Activated T-cell treated with anti-CD3 and anti-CD28 coated beads, Interleukin-2, amount 50 U/mL, for 72 hours (primary cell): Measurements from ENCODE around the gene FAM186B. TPM values are rescaled to one million over a fixed set of nuclear protein-coding genes. Genes with fewer than 3 reads are reported as not detected.

ENCODE experiments used
- ATAC-seq, 2 donors: fragments of 150-1000 bp; cut with Tn5 transposase; replicated peaks in 1 of 2; 2 replicates each; pipeline ENCODE4 v1.10.0; 2021; ENCODE audit warnings: moderate library complexity in 2 of 2, mild to moderate bottlenecking in 1 of 2
- DNase-seq, 2 donors: peaks; one replicate each; pipeline ENCODE4 v3.0.0; 2021 to 2022; ENCODE audit warnings: mixed read lengths in 1 of 2
- H3K27ac Mint-ChIP-seq: one replicate; pipeline ENCODE4 v1.8.0; 2022; ENCODE audit warnings: mild to moderate bottlenecking, moderate library complexity, mixed read lengths
- H3K27me3 Mint-ChIP-seq: one replicate; pipeline ENCODE4 v1.8.0; 2022; ENCODE audit warnings: low read depth, mixed read lengths
- H3K36me3 Mint-ChIP-seq, 2 donors: one replicate each; pipeline ENCODE4 v1.8.0; 2022; ENCODE audit warnings: mixed read lengths in 2 of 2, mild to moderate bottlenecking in 1 of 2; ENCODE audit not compliant: insufficient read depth in 2 of 2
- H3K4me1 Mint-ChIP-seq: one replicate; pipeline ENCODE4 v1.8.0; 2022; ENCODE audit warnings: low read depth, mixed read lengths
- H3K4me3 Mint-ChIP-seq, 2 donors: one replicate each; pipeline ENCODE4 v1.8.0; 2022; ENCODE audit warnings: mild to moderate bottlenecking in 2 of 2, mixed read lengths in 2 of 2, moderate library complexity in 2 of 2
- H3K9me3 Mint-ChIP-seq, 2 donors: one replicate each; pipeline ENCODE4 v1.8.0; 2022; ENCODE audit warnings: mixed read lengths in 2 of 2
- total RNA-seq, 2 donors: library from RNA; stranded (reverse); gene quantifications; one replicate each; pipeline ENCODE4 v1.2.3, GENCODE V29; 2022

Gene FAM186B
- total RNA-seq, 2 donors from 2014 or later = 0.74 to 0.82 TPM

DNA sequence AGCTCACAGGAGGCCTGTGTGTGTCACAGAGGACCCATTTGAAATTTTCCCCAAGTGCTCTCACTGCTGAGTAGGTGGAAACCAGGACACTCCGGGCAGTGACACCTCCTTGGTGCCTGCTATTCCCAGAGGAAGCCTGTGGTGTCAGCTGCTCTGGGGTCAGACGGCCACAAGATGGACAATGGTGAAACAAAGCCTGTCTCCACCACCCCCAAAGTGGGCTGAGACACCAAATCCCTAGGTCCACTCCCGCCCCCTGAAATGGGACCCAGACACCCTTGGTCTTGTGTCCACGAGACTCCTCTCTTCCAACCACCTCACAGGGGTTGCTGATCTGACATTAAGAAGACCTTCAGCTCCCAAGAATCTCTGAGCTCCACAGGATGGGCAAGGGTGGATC lies 59.6 kb downstream of the FAM186B start:
- Mint-ChIP-seq H3K9me3 (no peaks in the 10 kb centered on the region), H3K36me3 (no peaks in the 10 kb centered on the region), H3K4me1 (peaks cover 11% of the 10 kb centered on the region), H3K4me3 (no peak overlapping the region), H3K27ac (no peak overlapping the region), H3K27me3 (peaks cover 20% of the 10 kb centered on the region)
- DNase-seq = no peak
- no peak for ATAC-seq

DNA sequence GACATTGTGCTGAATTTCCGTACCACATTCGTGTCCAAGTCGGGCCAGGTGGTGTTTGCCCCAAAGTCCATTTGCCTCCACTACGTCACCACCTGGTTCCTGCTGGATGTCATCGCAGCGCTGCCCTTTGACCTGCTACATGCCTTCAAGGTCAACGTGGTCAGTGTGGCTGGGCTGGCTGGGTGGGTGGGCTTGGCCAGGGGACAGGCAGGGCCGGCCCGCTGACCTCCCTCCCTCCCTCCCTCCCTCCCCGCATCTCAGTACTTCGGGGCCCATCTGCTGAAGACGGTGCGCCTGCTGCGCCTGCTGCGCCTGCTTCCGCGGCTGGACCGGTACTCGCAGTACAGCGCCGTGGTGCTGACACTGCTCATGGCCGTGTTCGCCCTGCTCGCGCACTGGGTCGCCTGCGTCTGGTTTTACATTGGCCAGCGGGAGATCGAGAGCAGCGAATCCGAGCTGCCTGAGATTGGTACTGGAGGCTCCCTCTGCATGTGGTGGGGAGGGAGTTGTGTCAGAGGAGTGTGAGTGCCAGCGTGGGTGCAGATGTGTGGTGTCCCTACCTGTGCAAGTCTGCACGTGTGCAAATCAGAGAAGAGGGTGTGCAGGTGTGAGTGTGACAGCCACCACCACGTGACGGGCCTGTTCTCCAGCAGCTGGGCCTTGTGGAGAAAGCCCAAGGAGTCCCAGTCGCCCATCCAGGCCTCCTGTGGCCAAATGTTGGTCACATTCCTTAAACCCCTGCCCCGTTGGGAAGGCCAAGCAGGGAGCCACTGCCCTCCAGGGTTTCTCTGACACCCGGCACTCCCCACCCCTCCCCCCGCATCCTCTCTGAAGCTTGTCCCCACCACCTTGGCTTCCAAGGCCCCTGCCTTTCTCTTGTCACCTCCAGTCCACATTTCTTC lies 61.3 kb downstream of the FAM186B start:
- DNase-seq = no peak
- H3K9me3 Mint-ChIP-seq = no peaks in the 10 kb centered on the region
- no peaks in the 10 kb centered on the region for H3K36me3 Mint-ChIP-seq
- H3K4me3 Mint-ChIP-seq = no peak overlapping the region
- H3K4me1 Mint-ChIP-seq = peaks cover 23% of the 10 kb centered on the region
- H3K27me3 Mint-ChIP-seq = peaks cover 33% of the 10 kb centered on the region
- no peak overlapping the region for H3K27ac Mint-ChIP-seq
- no peak for ATAC-seq

DNA sequence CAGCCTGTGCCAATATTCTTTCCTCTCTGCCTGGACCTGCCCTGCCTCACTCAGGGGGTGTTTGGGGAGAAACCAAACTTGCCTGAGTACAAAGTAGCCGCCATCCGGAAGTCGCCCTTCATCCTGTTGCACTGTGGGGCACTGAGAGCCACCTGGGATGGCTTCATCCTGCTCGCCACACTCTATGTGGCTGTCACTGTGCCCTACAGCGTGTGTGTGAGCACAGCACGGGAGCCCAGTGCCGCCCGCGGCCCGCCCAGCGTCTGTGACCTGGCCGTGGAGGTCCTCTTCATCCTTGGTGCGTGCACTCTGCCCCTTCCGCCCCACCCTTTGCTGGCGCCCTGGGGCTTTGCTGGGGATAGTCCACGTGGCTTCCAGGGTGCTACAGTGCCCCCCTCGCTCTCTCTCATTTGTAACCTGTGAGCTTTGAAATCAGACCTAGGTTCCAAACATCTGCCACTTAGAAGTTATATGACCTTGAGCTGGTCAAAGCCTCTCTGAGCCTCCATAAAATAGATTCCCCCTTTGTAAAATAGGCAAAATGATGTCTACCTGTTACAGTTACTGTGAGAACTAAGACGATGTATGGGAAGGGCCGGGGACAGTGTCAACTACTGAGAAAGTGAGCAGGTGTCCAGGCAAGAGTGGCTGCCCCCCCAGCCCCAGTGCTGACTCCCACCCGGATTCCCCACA lies 62.1 kb downstream of the FAM186B start:
- no peak for DNase-seq
- Mint-ChIP-seq H3K27me3 (peaks cover 32% of the 10 kb centered on the region), H3K9me3 (no peaks in the 10 kb centered on the region), H3K36me3 (no peaks in the 10 kb centered on the region), H3K4me3 (no peak overlapping the region), H3K27ac (no peak overlapping the region), H3K4me1 (peaks cover 16% of the 10 kb centered on the region)
- no peak for ATAC-seq

DNA sequence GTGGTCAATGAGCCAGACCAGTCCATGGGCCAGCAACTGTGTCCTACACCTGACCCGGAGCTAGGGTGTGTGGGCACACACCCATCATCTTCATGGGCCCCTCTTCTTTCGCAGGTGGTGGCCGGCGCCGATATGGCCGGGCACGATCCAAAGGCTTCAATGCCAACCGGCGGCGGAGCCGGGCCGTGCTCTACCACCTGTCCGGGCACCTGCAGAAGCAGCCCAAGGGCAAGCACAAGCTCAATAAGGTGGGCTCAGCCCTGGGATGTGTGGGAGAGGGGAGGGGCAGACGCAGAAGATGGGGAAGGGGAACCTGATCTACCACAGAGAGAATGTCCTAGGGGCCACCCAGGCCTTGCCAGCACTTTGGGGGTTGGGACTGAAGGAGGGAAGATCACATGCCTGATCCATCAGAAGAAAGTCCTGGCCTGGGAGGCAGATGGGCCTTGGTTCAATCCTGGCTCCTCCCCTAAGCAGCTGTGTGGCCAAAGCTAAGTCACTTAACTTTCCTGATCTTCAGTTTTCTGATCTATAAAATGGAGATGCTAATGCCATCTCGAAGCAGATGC lies 62.8 kb downstream of the FAM186B start:
- Mint-ChIP-seq H3K27me3 (peaks cover 33% of the 10 kb centered on the region), H3K4me1 (peaks cover 11% of the 10 kb centered on the region), H3K36me3 (no peaks in the 10 kb centered on the region), H3K9me3 (no peaks in the 10 kb centered on the region), H3K4me3 (no peak overlapping the region), H3K27ac (no peak overlapping the region)
- DNase-seq (no peak), ATAC-seq (no peak)

DNA sequence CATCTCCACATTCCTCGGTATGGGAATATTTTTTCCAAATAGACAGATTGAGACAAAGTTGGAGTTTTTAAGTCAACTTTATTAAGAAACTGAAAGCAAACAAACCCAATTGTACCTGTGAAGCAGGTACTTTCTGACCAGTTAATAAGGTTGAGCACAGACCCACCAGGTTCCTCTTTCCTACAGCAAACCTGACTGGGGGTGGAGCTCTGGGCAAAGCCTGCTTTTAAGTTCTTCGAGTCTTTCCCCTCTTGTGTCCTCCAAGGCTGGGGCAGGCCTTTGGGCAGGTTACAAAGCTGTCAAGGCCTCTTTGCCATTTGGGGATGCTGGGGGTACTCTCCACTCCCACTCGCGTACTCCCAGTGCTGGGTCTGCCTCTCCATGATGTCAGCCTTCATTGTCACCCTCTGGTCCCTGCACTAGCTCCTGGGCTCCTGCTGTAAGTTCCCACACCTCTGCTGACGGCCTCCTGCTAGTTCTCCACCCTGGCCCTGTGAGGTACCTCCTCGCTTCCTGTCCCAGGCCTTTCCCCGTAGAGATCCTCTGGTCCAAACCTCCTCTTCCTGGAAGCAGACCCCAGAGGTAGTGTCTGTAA lies 63.4 kb downstream of the FAM186B start:
- peaks cover 13% of the 10 kb centered on the region for H3K4me1 Mint-ChIP-seq

DNA sequence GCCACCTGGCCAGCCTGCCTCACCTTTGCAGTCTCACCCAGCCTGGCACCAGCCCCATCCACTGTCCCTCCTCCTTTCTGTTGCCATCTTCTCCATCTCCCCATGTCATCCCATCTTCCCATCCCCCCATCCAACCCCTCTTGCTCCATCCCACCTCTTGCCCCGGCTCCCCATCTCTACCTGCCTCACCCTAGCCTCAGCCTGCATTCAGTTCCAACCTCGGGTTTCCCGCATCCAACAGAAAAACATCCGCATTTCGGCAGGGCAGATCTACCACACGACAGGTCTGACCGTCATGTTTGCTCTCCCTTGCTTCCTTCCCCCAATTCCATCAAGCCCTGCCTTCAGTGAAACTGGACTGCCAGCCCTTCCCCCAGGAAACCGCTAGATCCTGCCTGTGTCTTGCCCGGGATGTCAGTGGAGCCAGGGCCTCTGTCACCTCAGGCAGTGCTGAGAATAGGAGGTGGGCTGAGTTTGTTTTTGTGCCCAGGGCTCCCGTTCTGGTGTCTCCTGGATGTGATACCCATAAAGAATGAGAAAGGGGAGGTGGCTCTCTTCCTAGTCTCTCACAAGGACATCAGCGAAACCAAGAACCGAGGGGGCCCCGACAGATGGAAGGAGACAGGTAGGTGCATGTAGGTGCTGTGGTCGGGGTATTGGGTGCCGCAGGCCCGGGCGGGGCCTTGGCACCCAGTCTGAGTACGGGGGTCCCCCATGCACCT lies 64.1 kb downstream of the FAM186B start:
- Mint-ChIP-seq H3K4me3 (no peak overlapping the region), H3K27me3 (peaks cover 46% of the 10 kb centered on the region), H3K27ac (no peak overlapping the region), H3K36me3 (no peaks in the 10 kb centered on the region), H3K9me3 (no peaks in the 10 kb centered on the region), H3K4me1 (peaks cover 15% of the 10 kb centered on the region)
- ATAC-seq (no peak), DNase-seq (no peak)

More for the DNA sequence above, 63.4 kb downstream of the FAM186B start:
- Mint-ChIP-seq H3K27me3 (peaks cover 39% of the 10 kb centered on the region), H3K9me3 (no peaks in the 10 kb centered on the region), H3K4me3 (no peak overlapping the region), H3K27ac (no peak overlapping the region), H3K36me3 (no peaks in the 10 kb centered on the region)
- ATAC-seq (no peak), DNase-seq (no peak)

DNA sequence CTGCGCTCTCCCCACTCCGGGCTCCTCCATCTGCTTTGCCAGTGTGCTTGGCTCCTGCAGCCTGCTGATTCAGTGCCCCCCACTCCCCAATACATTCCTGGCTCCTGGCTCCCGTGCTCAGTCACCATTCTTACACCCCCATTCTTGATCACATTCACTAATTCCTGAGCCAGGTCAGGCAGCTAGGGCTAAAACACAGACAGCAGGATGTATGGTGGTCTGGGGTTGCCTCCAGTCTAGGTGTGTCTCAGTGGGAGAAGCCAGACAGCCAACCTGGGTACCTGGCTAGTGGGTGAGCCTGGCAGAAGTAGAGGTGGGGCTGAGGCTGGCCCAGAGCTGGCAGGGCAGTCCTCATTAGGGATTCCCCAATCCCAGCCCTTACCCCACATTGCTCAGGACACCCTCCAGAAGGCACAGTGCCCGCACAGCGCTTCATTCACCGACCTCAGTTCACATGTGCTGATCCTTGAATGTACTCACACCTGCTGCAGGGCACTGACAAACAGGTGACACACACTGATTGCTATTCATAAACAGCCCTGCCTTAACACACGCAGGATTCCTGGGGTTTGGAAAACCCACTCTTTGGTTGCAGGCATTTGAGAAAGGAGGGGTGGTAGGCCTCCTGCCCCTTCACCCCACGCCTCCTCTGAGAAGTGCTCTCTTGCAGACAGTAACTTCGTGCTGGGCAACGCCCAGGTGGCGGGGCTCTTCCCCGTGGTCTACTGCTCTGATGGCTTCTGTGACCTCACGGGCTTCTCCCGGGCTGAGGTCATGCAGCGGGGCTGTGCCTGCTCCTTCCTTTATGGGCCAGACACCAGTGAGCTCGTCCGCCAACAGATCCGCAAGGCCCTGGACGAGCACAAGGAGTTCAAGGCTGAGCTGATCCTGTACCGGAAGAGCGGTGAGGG lies 65.0 kb downstream of the FAM186B start:
- ATAC-seq (no peak), DNase-seq (no peak)
- Mint-ChIP-seq H3K9me3 (no peaks in the 10 kb centered on the region), H3K36me3 (no peaks in the 10 kb centered on the region), H3K27ac (no peak overlapping the region), H3K4me1 (peaks cover 15% of the 10 kb centered on the region), H3K27me3 (peaks cover 39% of the 10 kb centered on the region), H3K4me3 (peak overlapping the region; percentile 26 to 63)

DNA sequence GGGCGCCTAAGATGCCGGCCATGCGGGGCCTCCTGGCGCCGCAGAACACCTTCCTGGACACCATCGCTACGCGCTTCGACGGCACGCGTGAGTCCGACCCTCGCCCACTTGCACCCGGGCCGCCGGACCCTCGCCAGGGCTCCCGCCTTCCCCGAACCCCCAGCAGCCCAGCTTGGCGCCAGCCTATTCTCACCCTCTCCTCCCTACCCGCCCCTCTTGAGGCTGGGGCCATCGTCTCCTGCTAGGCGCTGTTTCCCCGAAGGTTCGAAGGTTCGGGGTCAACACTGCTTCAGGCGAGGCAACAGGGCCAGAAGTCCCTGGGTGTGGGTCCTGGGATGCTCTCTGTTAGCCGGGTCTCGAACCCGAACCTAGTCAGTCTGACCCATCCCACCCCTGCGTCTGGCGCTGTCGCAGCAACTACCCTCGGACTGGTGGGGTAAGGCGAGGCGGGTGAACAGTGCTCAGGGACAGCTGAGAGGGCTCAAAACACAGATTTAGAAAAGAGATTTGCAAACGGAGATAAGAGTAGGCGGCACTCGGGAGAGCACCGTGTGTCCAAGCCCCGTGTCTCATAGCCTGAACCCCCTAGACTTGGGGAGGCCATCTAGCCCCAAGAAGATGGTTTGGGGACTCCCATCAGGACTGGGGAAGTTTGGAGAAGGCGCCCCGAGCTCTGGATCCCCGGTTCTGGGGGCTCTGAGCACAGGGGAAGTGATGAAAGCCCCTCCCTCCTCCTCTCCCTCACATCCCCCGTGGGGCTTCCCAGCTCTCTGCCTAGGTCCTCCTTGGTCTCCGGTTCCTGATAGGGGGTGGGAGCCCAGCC lies 65.8 kb downstream of the FAM186B start:
- peaks cover 15% of the 10 kb centered on the region for H3K4me1 Mint-ChIP-seq
- ATAC-seq (no peak), DNase-seq (no peak)
- H3K9me3 Mint-ChIP-seq = no peaks in the 10 kb centered on the region
- no peaks in the 10 kb centered on the region for H3K36me3 Mint-ChIP-seq
- peaks cover 39% of the 10 kb centered on the region for H3K27me3 Mint-ChIP-seq
- no peak overlapping the region for H3K27ac Mint-ChIP-seq
- H3K4me3 Mint-ChIP-seq = peak overlapping the region; percentile 8 to 70

DNA sequence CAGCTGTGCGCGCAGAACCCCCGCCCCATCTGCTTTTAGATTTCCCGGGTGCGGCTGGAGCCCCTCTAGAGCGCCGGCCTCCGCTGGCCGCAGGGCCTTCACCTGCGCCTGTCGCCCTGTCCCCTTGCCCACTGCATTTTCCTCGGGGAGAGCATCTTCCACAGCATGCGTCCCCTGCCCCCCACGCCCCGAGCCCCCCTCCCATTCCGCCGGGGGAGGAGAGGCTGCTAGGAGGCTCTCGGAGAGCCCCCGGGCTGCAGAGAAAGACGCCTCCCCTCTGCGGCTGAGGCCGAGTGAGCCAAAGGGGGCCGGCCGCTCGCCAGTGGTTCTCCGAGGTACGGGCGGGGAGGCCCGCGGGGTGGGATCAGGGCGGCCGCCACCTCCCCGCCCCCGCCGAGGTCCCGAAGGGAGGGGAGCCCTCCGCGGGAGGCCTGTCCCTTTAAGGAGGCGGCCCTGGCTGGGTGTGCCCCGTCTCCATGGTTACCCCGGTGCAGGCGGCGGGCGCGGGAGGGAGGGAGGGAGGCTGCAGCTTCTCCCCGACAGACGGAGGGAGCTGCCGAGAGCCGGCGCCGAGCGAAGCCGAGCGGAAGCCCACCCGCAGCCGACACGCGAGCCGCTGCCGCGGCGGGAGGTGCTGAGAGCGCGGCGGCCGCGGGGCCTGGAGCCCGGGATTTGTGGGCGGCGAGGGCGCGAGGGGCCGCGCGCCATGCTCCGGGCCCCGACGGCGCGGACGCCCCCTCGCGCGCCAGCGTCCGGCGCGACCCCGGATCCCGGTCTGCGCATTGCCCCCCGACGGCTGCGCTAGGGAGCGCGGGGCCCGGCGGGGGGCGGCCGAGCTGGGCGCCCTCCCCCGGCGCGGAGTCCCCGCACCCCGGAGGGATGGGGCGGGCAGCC lies 66.7 kb downstream of the FAM186B start, which contains the start of gene KCNH3:
Gene KCNH3 (plus strand): TSS at position 521 of the 894 bp plus-strand sequence. CDS start 387 bp downstream, outside the sequence.
- H3K27me3 Mint-ChIP-seq = peaks cover 39% of the 10 kb centered on the region
- no peaks in the 10 kb centered on the region for H3K36me3 Mint-ChIP-seq
- H3K4me3 Mint-ChIP-seq = peak within 1 kb of the TSS; percentile 72 to 79
- H3K27ac Mint-ChIP-seq = no peak within 1 kb of the TSS
- ATAC-seq = peak; percentile 90 to 91
- H3K9me3 Mint-ChIP-seq = no peaks in the 10 kb centered on the region
- peak; percentile 83 to 87 for DNase-seq
- H3K4me1 Mint-ChIP-seq = peaks cover 15% of the 10 kb centered on the region

DNA sequence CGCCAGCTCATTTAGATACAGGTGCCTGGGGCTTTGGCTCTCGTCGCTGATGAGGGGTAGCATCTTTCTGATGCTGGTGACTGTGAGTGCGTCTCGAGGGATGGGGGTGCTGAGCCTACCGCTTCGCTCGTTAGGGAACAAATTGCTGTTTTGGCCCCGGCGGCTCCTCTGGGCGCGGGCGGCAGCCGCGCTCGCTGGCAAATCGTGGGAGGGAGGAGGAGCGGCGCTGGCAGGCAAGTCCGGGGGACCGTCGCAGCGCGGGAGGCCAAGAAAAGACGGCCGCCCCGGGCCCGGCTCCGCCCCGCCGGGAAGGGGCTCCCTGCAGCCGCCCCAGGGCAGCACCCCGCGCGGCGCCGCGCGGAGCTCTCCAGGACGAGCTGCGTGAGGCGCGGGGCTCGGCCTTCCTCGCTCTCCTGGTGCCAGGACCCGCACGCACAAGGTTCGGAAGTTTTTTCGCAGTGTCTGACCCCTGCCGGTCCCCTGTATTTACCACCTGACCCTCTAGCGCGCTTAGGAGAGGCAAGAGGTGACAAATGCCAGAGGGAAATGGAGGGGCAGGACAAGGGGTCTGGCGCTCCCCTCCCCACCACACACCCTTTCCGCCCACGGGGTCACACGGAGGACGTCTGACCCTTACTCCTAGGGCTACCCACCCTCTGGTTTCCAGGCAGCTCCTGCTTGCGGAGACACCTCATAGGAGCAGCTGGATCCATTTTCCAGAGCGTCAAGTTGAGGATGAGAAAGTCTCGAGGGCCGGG lies 67.5 kb downstream of the FAM186B start:
- Mint-ChIP-seq H3K4me1 (peaks cover 15% of the 10 kb centered on the region), H3K36me3 (no peaks in the 10 kb centered on the region), H3K9me3 (no peaks in the 10 kb centered on the region), H3K27me3 (peaks cover 39% of the 10 kb centered on the region), H3K4me3 (peak overlapping the region; percentile 79 to 89), H3K27ac (no peak overlapping the region)
- ATAC-seq (peak; percentile 36 to 41), DNase-seq (peak; percentile 32 to 49)
